ENCODE data around the gene ALDH5A1. TPM values are rescaled to one million over a fixed set of nuclear protein-coding genes. Genes with fewer than 3 reads are reported as not detected.

The ALDH5A1 gene
- total RNA-seq, 1 experiment from 2014 or later = 1.6 TPM

- no peaks in the 10 kb centered on the region for H3K27me3 ChIP-seq
- H3K9me3 ChIP-seq (replicated peaks) = no peaks in the 10 kb centered on the region
- H3K36me3 ChIP-seq = no peaks in the 10 kb centered on the region
- DNase-seq = no peak
- H3K27ac ChIP-seq = no peak overlapping the region
- H3K4me1 ChIP-seq = no peaks in the 10 kb centered on the region
- no peak overlapping the region for H3K4me3 ChIP-seq
Observed at GRCh38 chr6:24534329-24534728, 39.6 kb downstream of the ALDH5A1 start.

GRCh38 chr6:24535210-24535609, 40.4 kb downstream of the ALDH5A1 start:
- DNase-seq = no peak
- Histone ChIP-seq H3K27ac (no peak overlapping the region), H3K9me3 (replicated peaks) (no peaks in the 10 kb centered on the region), H3K4me3 (no peak overlapping the region), H3K27me3 (no peaks in the 10 kb centered on the region), H3K36me3 (no peaks in the 10 kb centered on the region), H3K4me1 (no peaks in the 10 kb centered on the region)

GRCh38 chr6:24536466-24536865, 41.7 kb downstream of the ALDH5A1 start:
- Histone ChIP-seq H3K9me3 (replicated peaks) (no peaks in the 10 kb centered on the region), H3K4me3 (no peak overlapping the region), H3K27ac (no peak overlapping the region), H3K4me1 (no peaks in the 10 kb centered on the region), H3K27me3 (no peaks in the 10 kb centered on the region), H3K36me3 (no peaks in the 10 kb centered on the region)
- DNase-seq = no peak

DNA sequence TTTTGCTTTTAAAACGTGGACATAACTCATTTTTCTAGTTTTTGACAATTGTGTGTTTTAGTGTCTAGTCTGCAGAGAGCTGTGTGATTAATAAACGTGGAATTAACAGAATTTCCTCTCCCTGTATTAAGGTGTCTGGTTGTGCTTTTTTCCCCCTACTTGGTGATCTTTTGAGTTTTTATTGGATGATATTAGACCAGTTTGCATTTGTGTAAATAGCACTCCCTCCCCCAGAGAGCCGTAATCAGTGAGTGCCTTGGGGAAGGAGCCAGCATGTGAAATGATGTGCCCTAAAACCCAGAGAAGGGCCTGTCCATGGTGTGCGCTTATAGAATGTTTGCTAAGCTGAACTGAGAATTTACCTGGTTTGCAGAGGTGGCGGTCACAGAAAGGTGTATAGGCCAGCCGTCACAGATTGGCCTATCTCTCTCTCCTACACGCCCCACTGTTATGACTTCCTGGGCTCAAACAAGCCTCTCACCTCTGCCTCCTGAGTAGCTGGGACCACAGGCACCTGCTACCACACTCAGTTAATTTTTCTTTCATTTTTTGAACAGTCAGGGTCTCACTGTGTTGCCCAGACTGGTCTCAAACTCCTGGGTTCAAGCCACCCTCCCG, 42.4 kb downstream of the ALDH5A1 start:
- no peaks in the 10 kb centered on the region for H3K36me3 ChIP-seq
- no peak overlapping the region for H3K27ac ChIP-seq
- no peaks in the 10 kb centered on the region for H3K27me3 ChIP-seq
- no peak for DNase-seq
- H3K4me3 ChIP-seq = no peak overlapping the region
- H3K9me3 ChIP-seq (replicated peaks) = no peaks in the 10 kb centered on the region
- no peaks in the 10 kb centered on the region for H3K4me1 ChIP-seq

GRCh38 chr6:24537771-24538385, 43.1 kb downstream of the ALDH5A1 start:
- no peak for DNase-seq
- H3K4me1 ChIP-seq = no peaks in the 10 kb centered on the region
- no peaks in the 10 kb centered on the region for H3K9me3 ChIP-seq (replicated peaks)

GRCh38 chr6:24539416-24539815, 44.6 kb downstream of the ALDH5A1 start:
- DNase-seq = no peak
- H3K27ac ChIP-seq = no peak overlapping the region
- no peaks in the 10 kb centered on the region for H3K36me3 ChIP-seq
- H3K4me3 ChIP-seq = no peak overlapping the region
- H3K27me3 ChIP-seq = no peaks in the 10 kb centered on the region
- no peaks in the 10 kb centered on the region for H3K9me3 ChIP-seq (replicated peaks)
- H3K4me1 ChIP-seq = no peaks in the 10 kb centered on the region

More at GRCh38 chr6:24537771-24538385, 43.1 kb downstream of the ALDH5A1 start:
- Histone ChIP-seq H3K36me3 (no peaks in the 10 kb centered on the region), H3K27me3 (no peaks in the 10 kb centered on the region), H3K27ac (no peak overlapping the region), H3K4me3 (no peak overlapping the region)

DNA sequence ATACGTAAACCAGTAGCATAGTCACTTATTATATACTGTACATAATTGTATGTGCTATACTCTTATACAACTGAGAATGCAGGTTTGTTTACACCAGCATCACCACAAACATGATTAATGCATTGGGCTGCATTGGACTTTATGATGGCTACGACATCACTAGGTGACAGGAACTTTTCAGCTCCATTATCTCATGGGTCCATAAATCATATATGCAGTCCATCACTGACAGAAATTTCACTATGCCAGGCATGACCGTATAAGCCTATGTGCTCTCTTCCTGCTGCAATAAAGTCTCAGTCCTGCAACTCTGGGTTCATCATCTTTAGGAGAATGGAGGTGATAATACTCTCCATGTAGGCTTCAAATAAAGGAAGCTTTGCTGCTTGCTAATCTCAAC, 45.4 kb downstream of the ALDH5A1 start:
- no peaks in the 10 kb centered on the region for H3K9me3 ChIP-seq (replicated peaks)
- H3K36me3 ChIP-seq = no peaks in the 10 kb centered on the region
- H3K4me1 ChIP-seq = no peaks in the 10 kb centered on the region
- H3K4me3 ChIP-seq = no peak overlapping the region
- H3K27me3 ChIP-seq = no peaks in the 10 kb centered on the region
- no peak for DNase-seq
- no peak overlapping the region for H3K27ac ChIP-seq

GRCh38 chr6:24543683-24544082, 48.9 kb downstream of the ALDH5A1 start:
- Histone ChIP-seq H3K27me3 (no peaks in the 10 kb centered on the region), H3K9me3 (replicated peaks) (no peaks in the 10 kb centered on the region), H3K36me3 (no peaks in the 10 kb centered on the region), H3K4me1 (no peaks in the 10 kb centered on the region), H3K27ac (no peak overlapping the region), H3K4me3 (no peak overlapping the region)
- no peak for DNase-seq

DNA sequence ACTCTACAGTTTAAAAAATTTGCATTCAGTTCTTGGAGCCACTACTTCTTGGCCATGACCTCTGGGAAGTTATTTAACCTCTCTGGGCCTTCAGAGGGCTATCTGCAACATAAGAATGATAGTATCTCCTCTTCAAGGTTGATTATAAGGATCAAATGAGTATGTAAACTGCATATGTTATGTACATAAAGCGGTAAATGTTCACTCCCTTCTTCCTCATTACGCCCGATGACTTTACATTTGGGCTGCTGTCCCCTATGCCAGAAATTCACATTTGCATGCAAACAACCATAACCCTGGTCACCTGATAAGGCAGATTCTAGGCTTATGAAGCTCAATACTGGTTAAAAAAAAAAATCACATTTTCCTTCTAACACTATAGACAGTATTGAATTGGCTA, 50.4 kb downstream of the ALDH5A1 start:
- H3K4me1 ChIP-seq = no peaks in the 10 kb centered on the region
- no peak overlapping the region for H3K27ac ChIP-seq
- H3K4me3 ChIP-seq = no peak overlapping the region
- DNase-seq = no peak
- no peaks in the 10 kb centered on the region for H3K9me3 ChIP-seq (replicated peaks)
- H3K27me3 ChIP-seq = no peaks in the 10 kb centered on the region
- no peaks in the 10 kb centered on the region for H3K36me3 ChIP-seq

DNA sequence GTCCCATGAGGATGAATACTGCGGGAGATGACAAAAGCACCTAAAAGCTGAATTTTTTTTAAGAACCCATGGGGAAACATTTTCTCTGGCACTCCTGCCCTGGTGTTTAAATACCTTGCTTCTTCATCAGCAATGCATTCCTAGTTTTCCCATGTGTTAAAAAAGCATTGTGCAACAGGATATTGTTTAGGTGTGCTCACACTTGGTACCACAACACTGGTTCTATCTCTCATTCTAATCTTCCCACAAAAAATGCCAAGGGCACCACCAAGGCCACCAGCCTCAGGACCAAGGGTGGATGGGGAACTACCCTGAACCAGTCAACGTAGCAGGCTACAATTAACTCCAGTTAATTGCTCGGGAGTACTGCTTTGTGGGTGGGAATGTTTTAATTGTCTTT, 50.9 kb downstream of the ALDH5A1 start:
- H3K9me3 ChIP-seq (replicated peaks) = no peaks in the 10 kb centered on the region

GRCh38 chr6:24546439-24546838, 51.7 kb downstream of the ALDH5A1 start:
- no peak for DNase-seq

More for the DNA sequence above, 50.9 kb downstream of the ALDH5A1 start:
- H3K27ac ChIP-seq = no peak overlapping the region
- no peak for DNase-seq
- no peak overlapping the region for H3K4me3 ChIP-seq
- H3K4me1 ChIP-seq = no peaks in the 10 kb centered on the region
- no peaks in the 10 kb centered on the region for H3K36me3 ChIP-seq
- H3K27me3 ChIP-seq = no peaks in the 10 kb centered on the region

GRCh38 chr6:24547243-24547642, 52.5 kb downstream of the ALDH5A1 start:
- no peaks in the 10 kb centered on the region for H3K36me3 ChIP-seq
- DNase-seq = peak in 1 of 2 experiments; percentile 7

More at GRCh38 chr6:24546439-24546838, 51.7 kb downstream of the ALDH5A1 start:
- Histone ChIP-seq H3K4me3 (no peak overlapping the region), H3K27me3 (no peaks in the 10 kb centered on the region), H3K36me3 (no peaks in the 10 kb centered on the region), H3K27ac (no peak overlapping the region), H3K9me3 (replicated peaks) (no peaks in the 10 kb centered on the region), H3K4me1 (no peaks in the 10 kb centered on the region)

GRCh38 chr6:24549158-24549557, 54.4 kb downstream of the ALDH5A1 start:
- no peak for DNase-seq
- Histone ChIP-seq H3K36me3 (no peaks in the 10 kb centered on the region), H3K9me3 (replicated peaks) (no peaks in the 10 kb centered on the region), H3K4me3 (no peak overlapping the region), H3K4me1 (no peaks in the 10 kb centered on the region), H3K27me3 (no peaks in the 10 kb centered on the region), H3K27ac (no peak overlapping the region)

More at GRCh38 chr6:24547243-24547642, 52.5 kb downstream of the ALDH5A1 start:
- Histone ChIP-seq H3K27ac (no peak overlapping the region), H3K4me1 (no peaks in the 10 kb centered on the region), H3K4me3 (no peak overlapping the region), H3K27me3 (no peaks in the 10 kb centered on the region), H3K9me3 (replicated peaks) (no peaks in the 10 kb centered on the region)

- no peak overlapping the region for H3K27ac ChIP-seq
- no peaks in the 10 kb centered on the region for H3K27me3 ChIP-seq
- no peaks in the 10 kb centered on the region for H3K4me1 ChIP-seq
- DNase-seq = no peak
- no peaks in the 10 kb centered on the region for H3K36me3 ChIP-seq
- no peak overlapping the region for H3K4me3 ChIP-seq
- no peaks in the 10 kb centered on the region for H3K9me3 ChIP-seq (replicated peaks)
Observed at GRCh38 chr6:24549674-24550353, 55.0 kb downstream of the ALDH5A1 start.

GRCh38 chr6:24551139-24551538, 56.4 kb downstream of the ALDH5A1 start:
- Histone ChIP-seq H3K36me3 (no peaks in the 10 kb centered on the region), H3K9me3 (replicated peaks) (no peaks in the 10 kb centered on the region), H3K4me3 (no peak overlapping the region), H3K27me3 (no peaks in the 10 kb centered on the region), H3K27ac (no peak overlapping the region), H3K4me1 (no peaks in the 10 kb centered on the region)
- DNase-seq = no peak
